Esophagus muscularis mucosa (tissue), 4 donors: ENCODE results near the gene DNAJC27. TPM values are rescaled to one million over a fixed set of nuclear protein-coding genes. Genes with fewer than 3 reads are reported as not detected.

Experiments used
- DNase-seq: peaks from one replicate; pipeline ENCODE4 v3.0.0-alpha.2; 2017; ENCODE audit errors: extremely low spot score
- H3K27ac ChIP-seq, 4 donors: fragments of 200-600 bp; sonication (generic); replicated peaks in 1 of 4; 1 replicate in 3 of 4; 2 replicates in 1 of 4; pipeline ENCODE4 v1.5.1; 2016 to 2019; ENCODE audit warnings: mild to moderate bottlenecking in 1 of 4
- H3K27me3 ChIP-seq, 4 donors: fragments of 200-600 bp; sonication (generic); one replicate each; pipeline versions ENCODE4 v1.5.1 to v1.6.0; 2016 to 2019
- H3K36me3 ChIP-seq, 4 donors: fragments of 200-600 bp; sonication (generic); one replicate each; pipeline ENCODE4 v1.5.1; 2016 to 2019
- H3K4me1 ChIP-seq, 4 donors: fragments of 200-600 bp; sonication (generic); one replicate each; pipeline ENCODE4 v1.5.1; 2016 to 2019
- H3K4me3 ChIP-seq, 4 donors: fragments of 200-600 bp; sonication (generic); 1 replicate in 2 of 4; 2 replicates in 2 of 4; pipeline ENCODE4 v1.5.1; 2016 to 2019; ENCODE audit warnings: mild to moderate bottlenecking in 4 of 4, moderate library complexity in 1 of 4
- H3K9me3 ChIP-seq, 4 donors: fragments of 200-600 bp; sonication (generic); 1 replicate in 3 of 4; 2 replicates in 1 of 4; pipeline ENCODE4 v1.5.1; 2016 to 2019
- EP300 ChIP-seq: sonication (generic); formaldehyde crosslinking; IDR thresholded peaks from one replicate; pipeline ENCODE4 v1.6.1; 2017; ENCODE audit warnings: antibody characterized with exemption
- POLR2A ChIP-seq: fragments of 450-650 bp; IDR thresholded peaks from one replicate; pipeline ENCODE4 v1.6.1; 2017; ENCODE audit warnings: antibody characterized with exemption, moderate library complexity, mild to moderate bottlenecking, low read depth
- POLR2AphosphoS5 ChIP-seq, 2 donors: sonication (generic); formaldehyde crosslinking; IDR thresholded peaks; one replicate each; pipeline ENCODE4 v1.6.1; 2017; ENCODE audit warnings: antibody characterized with exemption in 2 of 2
- WGBS: methylation state at CpG from one replicate; pipeline ENCODE4 v1.1.5; 2018; 5-methylcytosine and 5-hydroxymethylcytosine counted together
- intact Hi-C: fragments of 100-400 bp; cut with DNase I; formaldehyde crosslinking; loops from one replicate; pipeline ENCODE4 v1.15.1; 2023
- total RNA-seq, 4 donors: library from RNA; depleted of rRNA; stranded (reverse); fragments of >200 nt; gene quantifications; one replicate each; pipeline versions ENCODE4 v1.1.0 to v1.2.1, GENCODE V29; 2016
- TF ChIP-seq, protein P1 (sequence below), 3 experiments: fragments of 200-600 bp in 2 of 3; fragments of 450-650 bp in 1 of 3; sonication (generic) in 2 of 3; IDR thresholded peaks; one replicate each; pipeline ENCODE4 v1.5.1; 2017 to 2019; ENCODE audit warnings: antibody characterized with exemption in 3 of 3, mild to moderate bottlenecking in 2 of 3, moderate library complexity in 1 of 3

The DNAJC27 gene
- total RNA-seq, 4 donors from 2014 or later = 5.8 to 8.6 (median 7.5) TPM

DNA sequence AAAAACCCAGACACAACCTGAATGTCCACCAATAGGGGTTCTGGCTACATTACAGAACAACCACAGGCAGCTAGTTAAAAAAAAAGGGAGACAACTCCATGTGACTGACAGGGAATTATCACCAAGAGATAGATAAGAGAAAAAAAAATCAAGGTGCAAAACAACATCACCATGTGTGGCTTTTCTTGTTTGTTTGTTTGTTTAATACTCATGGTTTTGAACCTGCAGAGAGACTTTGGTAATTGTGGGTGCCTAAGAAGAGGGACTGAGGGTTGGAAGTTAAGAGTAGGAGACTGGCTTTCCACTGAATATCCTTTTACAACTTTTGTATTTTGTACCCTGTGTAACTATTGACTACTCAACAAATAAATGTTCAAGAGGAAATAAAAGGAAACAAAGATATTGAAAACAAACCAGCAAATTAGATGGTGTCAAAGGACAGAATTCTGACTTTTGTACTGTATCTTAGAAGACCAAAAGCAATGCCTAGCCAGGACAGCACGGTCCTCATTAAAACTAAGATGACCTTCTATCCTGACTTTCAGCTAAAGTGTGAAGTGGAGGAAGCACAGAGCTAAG, 22.5 kb upstream of the DNAJC27 start:
- Histone ChIP-seq H3K27ac (no peak overlapping the region), H3K4me3 (no peak overlapping the region), H3K27me3 (no peaks in the 10 kb centered on the region), H3K4me1 (peaks cover 0 to 11% (median 7%) of the 10 kb centered on the region in 4 donors), H3K36me3 (no peaks in the 10 kb centered on the region), H3K9me3 (no peaks in the 10 kb centered on the region)
- intact Hi-C loops = no loop called here
- TF ChIP-seq EP300 (no peak), POLR2AphosphoS5 (IDR thresholded peaks at IDR 0.05) (no peak), POLR2A (no peak)
- TF ChIP-seq, protein P1, sequence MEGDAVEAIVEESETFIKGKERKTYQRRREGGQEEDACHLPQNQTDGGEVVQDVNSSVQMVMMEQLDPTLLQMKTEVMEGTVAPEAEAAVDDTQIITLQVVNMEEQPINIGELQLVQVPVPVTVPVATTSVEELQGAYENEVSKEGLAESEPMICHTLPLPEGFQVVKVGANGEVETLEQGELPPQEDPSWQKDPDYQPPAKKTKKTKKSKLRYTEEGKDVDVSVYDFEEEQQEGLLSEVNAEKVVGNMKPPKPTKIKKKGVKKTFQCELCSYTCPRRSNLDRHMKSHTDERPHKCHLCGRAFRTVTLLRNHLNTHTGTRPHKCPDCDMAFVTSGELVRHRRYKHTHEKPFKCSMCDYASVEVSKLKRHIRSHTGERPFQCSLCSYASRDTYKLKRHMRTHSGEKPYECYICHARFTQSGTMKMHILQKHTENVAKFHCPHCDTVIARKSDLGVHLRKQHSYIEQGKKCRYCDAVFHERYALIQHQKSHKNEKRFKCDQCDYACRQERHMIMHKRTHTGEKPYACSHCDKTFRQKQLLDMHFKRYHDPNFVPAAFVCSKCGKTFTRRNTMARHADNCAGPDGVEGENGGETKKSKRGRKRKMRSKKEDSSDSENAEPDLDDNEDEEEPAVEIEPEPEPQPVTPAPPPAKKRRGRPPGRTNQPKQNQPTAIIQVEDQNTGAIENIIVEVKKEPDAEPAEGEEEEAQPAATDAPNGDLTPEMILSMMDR (IDR thresholded peaks at IDR 0.05) = no peak
- no peak for DNase-seq
- WGBS = 90% methylated on average over 1 of the region's 1 CpG

- TF ChIP-seq EP300 = no peak
- TF ChIP-seq POLR2AphosphoS5 (IDR thresholded peaks at IDR 0.05) = no peak
- TF ChIP-seq, protein P1 (IDR thresholded peaks at IDR 0.05) = no peak
- no peak for TF ChIP-seq POLR2A
- intact Hi-C loops = no loop called here
- no peaks in the 10 kb centered on the region for H3K27me3 ChIP-seq
- no peak overlapping the region for H3K4me3 ChIP-seq
- peaks cover 0 to 11% (median 7%) of the 10 kb centered on the region in 4 donors for H3K4me1 ChIP-seq
- no peak overlapping the region for H3K27ac ChIP-seq
- WGBS = 63% methylated on average over 6 of the region's 6 CpGs
- H3K9me3 ChIP-seq = no peaks in the 10 kb centered on the region
- DNase-seq = no peak
- H3K36me3 ChIP-seq = no peaks in the 10 kb centered on the region
Measured at GRCh38 chr2:24993406-24994145, 21.8 kb upstream of the DNAJC27 start.

DNA sequence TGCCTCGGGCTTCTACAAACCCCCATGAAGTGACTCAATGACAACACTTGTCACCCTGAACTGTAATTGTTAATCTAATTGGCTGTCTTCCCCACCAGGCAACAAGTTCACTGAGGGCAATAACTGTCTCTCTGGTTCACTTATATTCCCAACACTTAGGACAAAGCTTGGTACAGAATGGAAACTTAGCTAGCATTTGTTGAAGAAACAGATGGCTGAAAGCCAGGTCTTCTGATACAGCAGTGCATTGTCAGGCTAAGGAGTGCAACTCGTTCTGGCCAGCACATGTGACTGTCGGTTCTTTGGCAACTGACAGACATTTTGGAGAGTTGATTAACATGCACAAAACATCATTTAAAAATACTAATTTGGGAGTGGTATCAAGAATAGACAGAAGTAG, 14.6 kb upstream of the DNAJC27 start:
- H3K9me3 ChIP-seq = no peaks in the 10 kb centered on the region
- H3K4me1 ChIP-seq = peaks cover 20 to 34% (median 33%) of the 10 kb centered on the region in 4 donors
- peak overlapping the region in 2 of 4 donors; percentile 7 to 72 for H3K27ac ChIP-seq
- DNase-seq = no peak
- intact Hi-C loops = loop anchor here (10.0 kb wide), 1 partner anchor 208 kb away; no protein-coding TSS in a partner anchor
- H3K36me3 ChIP-seq = no peaks in the 10 kb centered on the region
- 24% methylated on average over 3 of the region's 3 CpGs for WGBS
- TF ChIP-seq, protein P1 (IDR thresholded peaks at IDR 0.05) = no peak
- TF ChIP-seq EP300 (no peak), POLR2A (no peak), POLR2AphosphoS5 (IDR thresholded peaks at IDR 0.05) (peak in 1 of 2 donors; percentile 59)
- no peak overlapping the region for H3K4me3 ChIP-seq
- no peaks in the 10 kb centered on the region for H3K27me3 ChIP-seq

- H3K36me3 ChIP-seq = no peaks in the 10 kb centered on the region
- peaks cover 20 to 34% (median 33%) of the 10 kb centered on the region in 4 donors for H3K4me1 ChIP-seq
- DNase-seq = no peak
- H3K27ac ChIP-seq = peak overlapping the region; percentile 44 to 72 (median 56)
- H3K9me3 ChIP-seq = no peaks in the 10 kb centered on the region
- H3K27me3 ChIP-seq = no peaks in the 10 kb centered on the region
- H3K4me3 ChIP-seq = no peak overlapping the region
- TF ChIP-seq POLR2AphosphoS5 (IDR thresholded peaks at IDR 0.05) (no peak), EP300 (no peak), POLR2A (no peak)
- TF ChIP-seq, protein P1 (IDR thresholded peaks at IDR 0.05) = no peak
- WGBS = 81% methylated on average over 8 of the region's 8 CpGs
- intact Hi-C loops = loop anchor here (10.0 kb wide), 1 partner anchor 209 kb away; no protein-coding TSS in a partner anchor
Measured at GRCh38 chr2:24985511-24985910, 13.8 kb upstream of the DNAJC27 start.
